Measurements from ENCODE around the gene ASMTL.
"Not testable (repeated sequence)": the region's sequence is repeated elsewhere in the genome, so short reads cannot be mapped to it uniquely, and the experiment has no call there.

Gene ASMTL

DNA sequence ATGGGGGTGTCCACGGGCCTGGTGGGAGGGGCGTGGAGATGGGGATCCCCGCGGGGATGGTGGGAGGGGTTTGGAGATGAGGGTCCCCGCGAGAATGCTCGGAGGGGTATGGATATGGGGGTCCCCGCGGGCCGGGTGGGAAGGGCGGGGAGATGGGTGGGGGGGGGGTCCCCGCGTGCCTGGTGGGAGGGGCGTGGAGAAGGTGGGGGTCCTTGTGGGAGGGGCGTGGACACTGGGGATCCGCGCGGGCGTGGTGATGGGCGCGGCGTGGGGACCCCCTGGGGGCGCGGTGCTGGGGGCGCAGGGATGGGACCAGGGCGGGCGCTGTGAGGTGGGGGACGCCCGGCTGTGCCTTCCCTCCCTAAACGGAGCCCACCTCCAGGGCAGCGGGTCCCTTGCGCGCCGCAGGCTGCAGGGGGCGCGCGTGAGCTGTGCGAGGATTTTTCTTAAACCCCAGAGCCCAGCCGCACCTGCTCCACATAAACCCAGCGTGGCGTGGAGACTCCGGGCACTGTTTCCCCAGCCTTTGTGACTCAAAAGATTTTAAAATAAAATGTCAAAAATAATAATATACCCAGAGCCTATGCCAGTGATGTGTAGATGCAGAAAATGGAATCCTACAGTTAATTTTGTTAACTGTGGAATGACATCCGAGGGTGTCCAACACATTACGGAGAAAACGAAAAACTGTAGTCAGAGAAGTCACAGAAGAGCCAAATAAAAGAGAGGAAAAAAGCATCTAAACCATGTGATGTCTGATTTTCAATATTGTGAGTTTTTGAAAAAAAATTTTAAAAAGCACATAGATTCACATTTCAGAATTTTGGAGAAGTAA is 1.5 kb upstream of the ASMTL start:
- no peak for DNase-seq

GRCh38 chrX:1453395-1453783 is 680 bp upstream of the ASMTL start:
- DNase-seq: no peak

DNA sequence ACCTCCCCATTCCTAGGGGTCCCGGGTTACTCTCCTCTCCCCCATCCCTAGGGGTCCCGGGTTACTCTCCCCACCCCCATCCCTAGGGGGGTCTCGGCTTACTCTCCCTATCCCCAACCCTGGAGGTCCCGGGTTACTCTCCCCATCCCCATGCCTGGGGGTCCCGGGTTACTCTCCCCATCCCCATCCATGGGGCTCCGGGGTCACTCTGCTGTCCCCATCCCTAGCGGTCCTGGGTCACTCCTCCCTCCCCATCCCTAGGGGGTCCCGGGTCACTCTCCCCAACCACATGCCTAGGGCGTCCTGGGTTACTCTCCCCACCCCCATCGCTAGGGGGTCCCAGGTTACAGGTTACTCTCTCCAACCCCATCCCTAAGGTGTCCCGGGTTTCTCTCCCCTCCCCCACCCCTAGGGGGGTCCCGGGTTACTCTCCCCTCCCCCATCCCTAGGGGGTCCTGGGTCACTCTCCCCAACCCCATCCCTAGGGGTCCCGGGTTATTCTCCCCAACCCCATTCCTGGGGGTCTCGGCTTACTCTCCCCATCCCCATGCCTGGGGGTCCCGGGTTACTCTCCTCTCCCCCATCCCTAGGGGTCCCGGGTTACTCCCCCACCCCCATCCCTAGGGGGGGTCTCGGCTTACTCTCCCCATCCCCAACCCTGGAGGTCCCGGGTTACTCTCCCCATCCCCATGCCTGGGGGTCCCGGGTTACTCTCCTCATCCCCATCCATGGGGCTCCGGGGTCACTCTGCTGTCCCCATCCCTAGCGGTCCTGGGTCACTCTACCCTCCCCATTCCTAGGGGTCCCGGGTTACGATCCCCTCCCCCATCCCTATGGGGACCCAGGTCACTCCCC is 821 bp downstream of the ASMTL start:
- DNase-seq: no peak

- no peak for DNase-seq
Observed at GRCh38 chrX:1451251-1451660, 1.5 kb downstream of the ASMTL start.

- no peak for DNase-seq
Observed at GRCh38 chrX:1450361-1451161, 2.1 kb downstream of the ASMTL start.

GRCh38 chrX:1449823-1450149 is 2.9 kb downstream of the ASMTL start:
- DNase-seq: no peak

DNA sequence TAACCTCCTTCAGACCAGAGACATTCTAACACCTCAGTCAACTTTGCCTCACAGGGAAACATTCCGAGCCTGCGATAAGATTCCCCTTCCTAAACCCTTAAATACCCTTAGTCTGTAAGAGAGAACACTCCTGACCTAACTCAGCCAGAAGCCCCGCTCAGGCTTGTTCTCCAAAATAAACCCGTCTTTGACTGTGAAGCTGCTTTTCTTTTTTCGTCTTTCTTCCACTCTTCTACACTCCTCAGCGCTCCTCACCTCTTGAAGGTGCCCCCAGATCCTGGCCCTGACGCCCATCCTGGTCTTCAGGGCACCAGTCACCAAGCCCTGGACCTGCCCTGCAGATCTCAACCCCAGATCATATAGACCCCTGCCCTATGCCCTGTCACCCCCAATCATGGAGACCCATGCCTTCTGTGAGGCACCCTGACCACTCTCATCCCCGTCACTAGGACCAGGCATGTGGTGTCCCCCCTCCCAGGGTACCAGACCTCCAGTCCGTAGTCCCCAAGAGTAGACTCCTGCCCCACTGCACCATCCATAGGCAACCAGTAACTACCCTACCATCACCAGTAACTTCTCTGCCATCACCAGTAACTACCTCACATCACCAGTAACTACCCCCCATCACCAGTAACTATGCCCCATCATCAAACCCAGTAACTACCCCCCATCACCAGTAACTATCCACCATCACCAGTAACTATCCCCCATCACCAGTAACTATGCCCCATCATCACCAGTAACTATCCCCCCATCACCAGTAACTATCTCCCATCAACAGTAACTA is 3.5 kb downstream of the ASMTL start:
- no peak for DNase-seq

DNA sequence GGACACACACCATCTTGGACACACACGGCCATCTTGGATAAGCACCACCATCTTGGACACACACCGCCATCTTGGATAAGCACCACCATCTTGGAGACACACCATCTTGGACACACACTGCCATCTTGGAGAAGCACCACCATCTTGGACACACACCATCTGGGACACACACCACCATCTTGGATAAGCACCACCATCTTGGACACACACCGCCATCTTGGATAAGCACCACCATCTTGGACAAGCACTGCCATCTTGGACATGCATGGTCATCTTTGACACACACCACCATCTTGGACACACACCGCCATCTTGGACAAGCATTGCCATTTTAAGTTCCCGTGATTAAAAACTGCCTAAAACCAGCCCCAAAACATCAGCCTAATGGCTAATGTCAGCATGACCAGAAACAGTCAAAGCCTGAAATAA is 4.1 kb downstream of the ASMTL start:
- DNase-seq: not testable (repeated sequence)

GRCh38 chrX:1447969-1448572 is 4.6 kb downstream of the ASMTL start:
- not testable (repeated sequence) for DNase-seq

- DNase-seq: not testable (repeated sequence)
Observed at GRCh38 chrX:1446984-1447968, 5.4 kb downstream of the ASMTL start.

- DNase-seq: no peak
Observed at GRCh38 chrX:1444561-1445500, 7.9 kb downstream of the ASMTL start.

DNA sequence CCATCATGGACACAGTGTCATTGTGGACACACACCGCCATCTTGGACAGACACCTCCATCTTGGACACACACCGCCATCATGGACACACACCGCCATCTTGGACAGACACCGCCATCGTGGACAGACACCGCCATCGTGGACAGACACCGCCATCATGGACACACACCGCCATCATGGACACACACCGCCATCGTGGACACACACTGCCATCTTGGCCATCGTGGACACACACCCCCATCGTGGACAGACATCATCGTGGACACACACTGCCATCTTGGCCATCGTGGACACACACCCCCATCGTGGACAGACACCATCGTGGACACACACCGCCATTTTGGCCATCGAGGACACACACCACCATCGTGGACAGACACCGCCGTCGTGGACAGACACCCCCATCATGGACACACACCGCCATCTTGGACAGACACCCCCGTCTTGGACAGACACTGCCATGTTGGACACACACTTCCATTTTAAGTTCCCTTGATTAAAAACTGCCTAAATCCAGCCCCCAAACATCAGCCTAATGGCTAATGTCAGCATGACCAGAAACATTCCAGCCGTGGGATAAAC is 9.1 kb downstream of the ASMTL start:
- DNase-seq: no peak

- DNase-seq: no peak
Observed at GRCh38 chrX:1442724-1443367, 9.9 kb downstream of the ASMTL start.

GRCh38 chrX:1442016-1442665 is 10.6 kb downstream of the ASMTL start:
- no peak for DNase-seq

- DNase-seq: no peak
Observed at GRCh38 chrX:1440506-1440905, 12.2 kb downstream of the ASMTL start.

DNA sequence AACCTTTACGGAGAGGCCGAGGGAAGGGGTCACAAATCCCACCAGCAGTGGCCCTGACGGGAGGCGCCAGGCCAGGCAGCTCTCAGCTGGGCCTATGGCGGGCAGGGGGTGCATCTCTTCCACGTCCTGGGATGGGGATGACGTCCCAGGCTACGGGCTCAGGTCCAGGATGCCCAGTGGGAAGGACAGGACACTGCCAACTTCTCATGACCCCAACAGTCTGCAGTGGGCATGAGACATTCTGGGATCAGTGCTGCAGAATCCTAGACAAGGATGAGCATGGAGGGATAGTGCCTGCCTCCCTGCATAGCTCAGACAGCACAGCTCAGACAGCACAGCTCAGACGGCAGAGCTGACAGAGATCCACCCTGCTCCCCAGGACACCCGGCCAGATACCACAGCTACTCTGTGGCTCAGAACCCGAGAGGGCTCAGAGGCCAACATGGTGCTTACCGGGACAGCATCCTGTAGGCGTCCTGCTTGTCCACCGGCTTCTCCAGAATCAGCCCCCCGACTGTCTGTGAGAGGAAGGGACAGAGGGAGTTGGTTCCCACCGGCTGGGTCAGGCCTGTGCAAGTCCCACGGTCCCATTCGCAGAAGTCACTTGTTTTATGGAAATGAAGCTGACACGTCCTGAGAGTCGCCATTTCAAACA is 17.3 kb downstream of the ASMTL start:
- no peak for DNase-seq

- DNase-seq: no peak
Observed at GRCh38 chrX:1434871-1435240, 17.9 kb downstream of the ASMTL start.
